Fibroblast of pulmonary artery (primary cell): ENCODE data around the gene FOXN4.
A peak's percentile ranks its signal among the peaks of the same experiment; 100 is the strongest.

Experiments
- DNase-seq: peaks from one replicate; pipeline ENCODE4 v3.0.0-alpha.2; 2010; ENCODE audit warnings: low read depth
- H3K4me3 ChIP-seq: replicated peaks from 2 replicates; pipeline ENCODE4 v1.5.1; 2011; ENCODE audit warnings: low read depth, mild to moderate bottlenecking, control low read depth, low read length, moderate library complexity
- TF ChIP-seq, protein P1 (sequence below): IDR thresholded peaks from 2 replicates; pipeline ENCODE4 v1.5.1; 2011; ENCODE audit warnings: mild to moderate bottlenecking, control low read depth, low read length, inconsistent platforms; ENCODE audit errors: missing control alignments

The FOXN4 gene

GRCh38 chr12:109266106-109266879 is 42.8 kb downstream of the FOXN4 start:
- DNase-seq: no peak
- TF ChIP-seq, protein P1, sequence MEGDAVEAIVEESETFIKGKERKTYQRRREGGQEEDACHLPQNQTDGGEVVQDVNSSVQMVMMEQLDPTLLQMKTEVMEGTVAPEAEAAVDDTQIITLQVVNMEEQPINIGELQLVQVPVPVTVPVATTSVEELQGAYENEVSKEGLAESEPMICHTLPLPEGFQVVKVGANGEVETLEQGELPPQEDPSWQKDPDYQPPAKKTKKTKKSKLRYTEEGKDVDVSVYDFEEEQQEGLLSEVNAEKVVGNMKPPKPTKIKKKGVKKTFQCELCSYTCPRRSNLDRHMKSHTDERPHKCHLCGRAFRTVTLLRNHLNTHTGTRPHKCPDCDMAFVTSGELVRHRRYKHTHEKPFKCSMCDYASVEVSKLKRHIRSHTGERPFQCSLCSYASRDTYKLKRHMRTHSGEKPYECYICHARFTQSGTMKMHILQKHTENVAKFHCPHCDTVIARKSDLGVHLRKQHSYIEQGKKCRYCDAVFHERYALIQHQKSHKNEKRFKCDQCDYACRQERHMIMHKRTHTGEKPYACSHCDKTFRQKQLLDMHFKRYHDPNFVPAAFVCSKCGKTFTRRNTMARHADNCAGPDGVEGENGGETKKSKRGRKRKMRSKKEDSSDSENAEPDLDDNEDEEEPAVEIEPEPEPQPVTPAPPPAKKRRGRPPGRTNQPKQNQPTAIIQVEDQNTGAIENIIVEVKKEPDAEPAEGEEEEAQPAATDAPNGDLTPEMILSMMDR: no peak
- H3K4me3 ChIP-seq: no peak overlapping the region

DNA sequence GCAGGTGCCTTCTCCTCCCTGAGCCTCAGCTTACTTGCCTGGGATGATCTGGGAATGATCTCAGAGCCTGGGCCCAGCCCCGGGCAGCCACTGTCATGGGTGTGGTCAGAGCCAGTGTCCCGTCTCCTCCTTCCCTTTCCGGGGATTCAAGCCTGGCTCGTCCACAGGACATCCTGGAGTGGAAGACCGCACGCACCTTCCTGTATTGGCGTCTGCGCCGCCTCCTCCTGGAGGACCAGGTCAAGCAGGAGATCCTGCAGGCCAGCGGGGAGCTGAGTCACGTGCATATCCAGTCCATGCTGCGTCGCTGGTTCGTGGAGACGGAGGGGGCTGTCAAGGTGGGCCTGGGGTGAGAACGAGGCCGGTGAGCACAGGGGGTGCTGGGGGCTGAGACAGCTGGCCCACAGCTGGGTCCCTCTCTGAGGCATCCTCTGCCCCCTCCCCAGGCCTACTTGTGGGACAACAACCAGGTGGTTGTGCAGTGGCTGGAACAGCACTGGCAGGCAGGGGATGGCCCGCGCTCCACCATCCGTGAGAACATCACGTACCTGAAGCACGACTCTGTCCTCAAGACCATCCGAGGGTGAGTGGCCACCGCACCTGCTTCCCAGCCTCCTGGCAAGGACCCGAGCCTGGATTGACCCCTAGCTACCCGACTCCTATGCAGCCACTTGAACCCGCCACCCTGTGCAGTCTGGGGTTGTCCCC is 44.0 kb downstream of the FOXN4 start:
- H3K4me3 ChIP-seq: no peak overlapping the region
- TF ChIP-seq, protein P1: no peak
- no peak for DNase-seq

DNA sequence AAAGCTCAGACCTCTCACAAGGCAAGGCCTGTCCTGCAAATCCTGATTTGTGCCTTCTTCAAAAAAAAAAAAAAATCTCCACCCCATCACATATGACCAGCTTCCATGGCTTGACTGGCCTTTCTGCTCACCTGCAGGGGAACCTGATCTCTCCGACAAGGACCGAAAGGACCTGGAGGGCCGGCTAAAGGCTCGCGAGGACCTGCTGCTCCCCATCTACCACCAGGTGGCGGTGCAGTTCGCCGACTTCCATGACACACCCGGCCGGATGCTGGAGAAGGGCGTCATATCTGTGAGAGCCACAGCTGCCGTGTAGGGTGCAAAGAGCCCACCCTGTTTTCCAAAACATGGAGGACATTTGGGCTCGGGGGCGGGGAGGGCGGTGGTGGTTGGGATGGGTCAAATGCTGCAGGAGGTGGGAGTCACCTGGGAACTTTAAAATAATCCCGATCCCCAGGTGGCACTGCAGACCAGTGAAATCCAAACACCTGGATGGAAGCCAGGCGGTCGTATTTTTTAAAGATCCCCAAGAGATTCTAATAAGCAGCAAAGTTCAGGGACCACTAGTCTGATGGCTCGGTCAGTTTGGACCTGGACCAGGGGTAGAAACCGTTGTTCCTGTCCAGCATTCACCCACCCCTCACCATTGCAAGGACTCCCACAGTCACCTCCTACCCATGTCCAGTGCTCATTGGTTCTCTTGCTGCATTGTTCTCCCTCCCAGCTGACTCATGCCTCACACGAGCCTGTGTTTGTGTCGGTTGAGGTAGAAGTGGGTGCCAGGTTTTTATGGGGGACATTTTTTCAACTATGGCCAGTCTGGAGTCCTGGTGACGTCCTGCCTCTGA is 44.8 kb downstream of the FOXN4 start:
- TF ChIP-seq, protein P1: peak; percentile 82
- H3K4me3 ChIP-seq: no peak overlapping the region
- DNase-seq: peak; percentile 63

- H3K4me3 ChIP-seq: no peak overlapping the region
- DNase-seq: no peak
- TF ChIP-seq, protein P1: no peak
These were observed 45.6 kb downstream of the FOXN4 start for GRCh38 chr12:109263439-109263838.

GRCh38 chr12:109261939-109262338 is 47.1 kb downstream of the FOXN4 start:
- TF ChIP-seq, protein P1: no peak
- DNase-seq: no peak
- H3K4me3 ChIP-seq: no peak overlapping the region

- TF ChIP-seq, protein P1: no peak
- no peak overlapping the region for H3K4me3 ChIP-seq
These were observed 48.0 kb downstream of the FOXN4 start for GRCh38 chr12:109261087-109261486.

More at GRCh38 chr12:109261087-109261486, 48.0 kb downstream of the FOXN4 start:
- no peak for DNase-seq
